ENCODE data around the gene PPP2R3A.
"Not testable (repeated sequence)": the region's sequence is repeated elsewhere in the genome, so short reads cannot be mapped to it uniquely, and the experiment has no call there.

PPP2R3A gene

DNA sequence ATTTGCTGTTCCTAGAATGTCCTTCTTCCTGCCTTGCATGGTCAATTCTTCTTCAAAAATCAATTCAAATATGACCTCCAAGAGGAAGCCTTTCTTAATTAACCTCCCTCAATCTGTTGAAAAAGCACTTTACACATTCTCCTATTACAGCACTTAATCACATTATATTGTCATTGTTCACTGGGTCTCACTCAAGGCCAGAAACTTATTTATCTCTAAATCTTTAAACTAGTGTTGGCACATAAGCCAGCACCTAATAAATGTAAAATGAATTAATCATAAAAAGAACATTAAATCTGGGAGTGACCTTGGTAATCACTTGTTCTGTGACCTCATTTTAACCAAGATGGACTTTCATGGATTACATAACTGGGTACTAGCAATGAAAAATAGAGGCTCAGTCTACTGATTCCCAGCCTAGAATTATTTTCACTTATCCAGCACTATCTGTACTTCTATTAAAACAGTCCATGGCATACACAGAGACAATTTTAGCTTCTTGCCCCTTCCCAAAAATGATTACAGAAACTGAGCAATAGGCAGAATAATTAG, 208.5 kb downstream of the PPP2R3A start:
- DNase-seq (ENCODE audit: insufficient read length) (no peak), FAIRE-seq (no peak)
- no peak for TF ChIP-seq TAF1 (IDR thresholded peaks at IDR 0.05; ENCODE audit: borderline replicate concordance, low read depth, low read length)
- no peak for TF ChIP-seq POLR2AphosphoS5 (IDR thresholded peaks at IDR 0.05; ENCODE audit: low read depth, low read length)
- no peak for TF ChIP-seq POLR2A (IDR thresholded peaks at IDR 0.05; ENCODE audit: low read depth, low read length)

DNA sequence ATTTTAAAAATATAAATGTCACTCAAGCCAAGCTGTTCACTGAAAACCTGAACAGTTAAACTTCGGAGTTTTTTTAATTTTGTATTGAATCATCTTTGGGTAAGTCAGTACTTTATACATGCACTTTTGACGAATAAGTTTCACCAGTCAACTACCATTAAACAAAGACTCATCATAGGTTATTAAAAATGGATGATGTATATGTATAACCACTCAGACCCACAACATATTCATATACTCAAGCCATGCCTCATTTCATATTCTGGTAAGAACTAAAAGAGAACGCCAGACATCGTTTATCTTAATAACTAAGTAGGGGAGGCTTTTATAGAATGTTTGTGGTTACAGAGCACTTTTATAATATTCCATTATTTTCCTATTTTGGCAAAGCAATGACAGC, 212.3 kb downstream of the PPP2R3A start:
- DNase-seq (ENCODE audit: insufficient read length) (no peak), FAIRE-seq (no peak)
- TF ChIP-seq POLR2AphosphoS5 (IDR thresholded peaks at IDR 0.05; ENCODE audit: low read depth, low read length) (no peak), TAF1 (IDR thresholded peaks at IDR 0.05; ENCODE audit: borderline replicate concordance, low read depth, low read length) (no peak), POLR2A (IDR thresholded peaks at IDR 0.05; ENCODE audit: low read depth, low read length) (no peak)

DNA sequence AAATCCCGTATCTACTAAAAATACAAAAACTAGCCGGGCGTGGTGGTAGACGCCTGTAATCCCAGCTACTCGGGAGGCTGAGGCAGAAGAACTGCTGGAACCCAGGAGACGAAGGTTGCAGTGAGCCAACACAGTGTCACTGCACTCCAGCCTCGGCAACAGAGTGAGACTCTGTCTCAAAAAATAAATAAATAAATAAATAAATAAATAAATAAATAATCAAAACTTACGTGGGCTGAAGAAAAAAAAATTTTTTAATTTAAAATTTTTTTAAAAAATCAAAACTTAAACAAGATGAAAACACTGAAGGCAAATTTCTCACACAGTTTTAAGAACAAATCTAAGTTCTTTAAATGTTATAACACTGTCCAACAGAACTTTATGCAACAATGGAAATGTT, 216.2 kb downstream of the PPP2R3A start:
- no peak for DNase-seq (ENCODE audit: insufficient read length)
- no peak for TF ChIP-seq POLR2AphosphoS5 (IDR thresholded peaks at IDR 0.05; ENCODE audit: low read depth, low read length)
- TF ChIP-seq TAF1 (IDR thresholded peaks at IDR 0.05; ENCODE audit: borderline replicate concordance, low read depth, low read length), result no peak
- no peak for TF ChIP-seq POLR2A (IDR thresholded peaks at IDR 0.05; ENCODE audit: low read depth, low read length)
- FAIRE-seq, result no peak

DNA sequence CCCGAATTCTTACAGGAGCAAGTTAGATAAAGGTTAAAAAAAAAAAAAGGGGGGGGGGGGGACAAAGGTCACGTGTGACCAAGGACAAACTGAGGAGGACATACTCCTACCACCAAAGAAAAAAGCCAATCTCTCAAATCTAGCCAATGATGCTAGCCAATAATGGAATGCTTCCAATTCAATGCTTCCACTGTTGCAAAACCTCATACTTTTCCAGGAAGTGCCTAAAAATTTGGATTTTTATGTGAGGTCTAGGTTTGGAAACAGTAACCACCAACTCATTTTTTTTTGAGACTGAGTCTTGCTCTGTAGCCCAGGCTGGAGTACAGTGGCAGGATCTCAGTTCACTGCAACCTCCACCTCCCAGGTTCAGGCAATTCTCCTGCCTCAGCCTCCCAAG, 219.2 kb downstream of the PPP2R3A start:
- FAIRE-seq (no peak), DNase-seq (ENCODE audit: insufficient read length) (no peak)
- TF ChIP-seq POLR2A (IDR thresholded peaks at IDR 0.05; ENCODE audit: low read depth, low read length) (no peak), TAF1 (IDR thresholded peaks at IDR 0.05; ENCODE audit: borderline replicate concordance, low read depth, low read length) (no peak), POLR2AphosphoS5 (IDR thresholded peaks at IDR 0.05; ENCODE audit: low read depth, low read length) (no peak)

DNA sequence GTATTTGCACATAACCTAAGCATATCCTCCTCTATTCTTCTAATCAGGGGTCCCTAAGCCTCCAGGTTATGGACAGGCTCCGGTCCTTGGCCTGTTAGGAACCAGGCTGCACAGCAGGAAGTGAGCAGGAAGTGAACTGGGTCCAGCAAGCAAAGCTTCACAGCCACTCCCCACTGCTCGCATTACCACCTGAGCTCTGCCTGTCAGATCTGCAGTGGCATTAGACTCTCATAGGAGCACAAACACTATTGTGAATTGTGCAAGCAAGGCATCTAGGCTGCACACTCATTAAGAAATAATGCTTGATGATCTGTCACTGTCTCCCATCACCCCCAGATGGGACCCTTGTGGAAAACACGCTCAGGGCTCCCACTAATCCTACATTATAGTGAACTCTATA, 220.8 kb downstream of the PPP2R3A start:
- no peak for TF ChIP-seq POLR2AphosphoS5 (IDR thresholded peaks at IDR 0.05; ENCODE audit: low read depth, low read length)
- no peak for TF ChIP-seq TAF1 (IDR thresholded peaks at IDR 0.05; ENCODE audit: borderline replicate concordance, low read depth, low read length)
- TF ChIP-seq POLR2A (IDR thresholded peaks at IDR 0.05; ENCODE audit: low read depth, low read length), result no peak
- FAIRE-seq (no peak), DNase-seq (ENCODE audit: insufficient read length) (no peak)

DNA sequence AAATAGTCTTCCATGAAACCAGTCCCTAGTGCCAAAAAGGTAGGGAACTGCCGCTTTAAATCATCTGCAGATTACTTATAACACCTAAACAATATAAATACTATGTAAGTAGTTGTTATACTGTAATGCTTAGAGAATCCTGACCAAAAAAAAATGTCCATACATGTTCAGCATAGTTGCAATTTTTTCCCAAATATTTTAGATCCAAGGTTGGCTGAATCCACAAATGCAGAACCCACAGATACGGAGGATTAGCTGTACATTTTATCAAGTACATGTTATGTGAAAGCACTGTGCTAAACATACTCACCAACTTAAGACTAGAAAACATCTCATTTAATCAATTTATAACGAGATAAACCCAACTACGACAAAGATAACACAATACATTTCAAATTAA, 221.3 kb downstream of the PPP2R3A start:
- TF ChIP-seq TAF1 (IDR thresholded peaks at IDR 0.05; ENCODE audit: borderline replicate concordance, low read depth, low read length) (no peak), POLR2A (IDR thresholded peaks at IDR 0.05; ENCODE audit: low read depth, low read length) (no peak), POLR2AphosphoS5 (IDR thresholded peaks at IDR 0.05; ENCODE audit: low read depth, low read length) (no peak)
- FAIRE-seq (no peak), DNase-seq (ENCODE audit: insufficient read length) (no peak)

DNA sequence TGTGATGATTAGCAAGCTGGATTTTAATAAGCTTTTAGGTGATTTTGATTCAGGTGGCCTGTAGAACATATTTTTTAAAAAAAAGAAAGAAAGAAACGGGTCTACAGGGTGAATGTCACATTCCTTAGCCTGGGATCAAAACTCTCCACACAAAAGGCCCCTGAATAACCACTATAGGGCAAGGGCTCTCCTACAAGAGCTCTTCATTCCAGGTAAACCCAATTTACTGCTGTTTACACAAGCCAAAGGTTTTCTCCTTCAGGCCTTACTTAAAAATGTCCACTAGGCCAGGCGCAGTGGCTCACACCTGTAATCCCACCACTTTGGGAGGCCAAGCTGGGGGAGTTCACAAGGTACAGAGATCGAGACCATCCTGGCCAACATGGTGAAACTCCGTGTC, 222.3 kb downstream of the PPP2R3A start:
- FAIRE-seq (no peak), DNase-seq (ENCODE audit: insufficient read length) (no peak)
- no peak for TF ChIP-seq POLR2A (IDR thresholded peaks at IDR 0.05; ENCODE audit: low read depth, low read length)
- TF ChIP-seq POLR2AphosphoS5 (IDR thresholded peaks at IDR 0.05; ENCODE audit: low read depth, low read length), result no peak
- TF ChIP-seq TAF1 (IDR thresholded peaks at IDR 0.05; ENCODE audit: borderline replicate concordance, low read depth, low read length), result no peak

DNA sequence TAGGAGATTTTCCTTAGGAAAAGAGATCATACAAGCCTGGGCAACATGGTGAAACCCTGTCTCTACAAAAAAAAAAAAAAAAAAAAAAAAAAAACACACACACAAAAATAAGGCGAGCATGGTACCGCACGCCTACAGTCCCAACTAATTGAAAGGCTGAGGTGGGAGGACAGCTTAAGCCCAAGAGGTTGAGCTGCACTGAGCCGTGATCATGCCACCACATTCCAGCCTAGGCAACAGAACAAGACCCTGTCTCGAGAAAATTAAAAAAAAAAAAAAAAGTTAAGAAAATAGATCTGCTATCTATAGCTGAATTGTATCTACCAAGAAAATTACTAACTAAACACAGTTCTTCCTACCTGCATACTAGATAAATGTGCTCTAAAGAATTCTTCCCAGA, 223.5 kb downstream of the PPP2R3A start:
- no peak for TF ChIP-seq TAF1 (IDR thresholded peaks at IDR 0.05; ENCODE audit: borderline replicate concordance, low read depth, low read length)
- TF ChIP-seq POLR2A (IDR thresholded peaks at IDR 0.05; ENCODE audit: low read depth, low read length), result no peak
- no peak for TF ChIP-seq POLR2AphosphoS5 (IDR thresholded peaks at IDR 0.05; ENCODE audit: low read depth, low read length)
- DNase-seq (ENCODE audit: insufficient read length), result no peak
- FAIRE-seq, result no peak

DNA sequence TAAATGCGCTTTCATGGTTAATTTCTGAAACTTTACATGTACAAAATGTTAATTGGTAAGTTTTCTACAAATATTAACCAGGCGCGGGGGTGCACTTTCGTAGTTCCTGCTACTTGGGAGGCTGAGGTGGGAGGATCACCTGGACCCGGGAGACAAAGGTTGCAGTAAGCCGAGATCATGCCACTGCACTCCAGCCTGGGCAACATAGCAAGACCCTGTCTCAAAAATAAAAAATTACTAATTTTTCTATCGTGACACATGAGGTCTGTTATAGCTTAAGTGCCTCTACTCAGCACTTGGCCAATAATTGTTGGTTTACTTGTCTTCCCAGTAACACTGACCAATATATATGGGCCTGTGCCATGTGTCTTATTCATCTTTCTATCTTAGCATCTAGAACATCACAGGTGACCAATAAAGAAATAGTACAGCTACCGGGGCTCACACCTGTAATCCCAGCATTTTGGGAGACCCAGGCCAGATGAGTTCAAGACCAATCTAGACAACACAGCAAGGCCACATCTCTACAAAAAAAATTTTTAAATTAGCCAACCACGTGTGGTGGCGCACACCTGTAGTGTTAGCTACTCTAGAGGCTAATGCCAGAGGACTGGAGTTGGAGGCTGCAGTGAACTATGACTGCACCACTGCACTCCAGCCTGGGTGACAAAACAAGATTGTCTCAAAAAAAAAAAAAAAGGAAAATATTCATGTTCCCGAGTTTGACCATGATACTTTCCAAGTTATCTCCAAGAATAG, 224.5 kb downstream of the PPP2R3A start:
- no peak for FAIRE-seq
- TF ChIP-seq POLR2AphosphoS5 (IDR thresholded peaks at IDR 0.05; ENCODE audit: low read depth, low read length), result no peak

DNA sequence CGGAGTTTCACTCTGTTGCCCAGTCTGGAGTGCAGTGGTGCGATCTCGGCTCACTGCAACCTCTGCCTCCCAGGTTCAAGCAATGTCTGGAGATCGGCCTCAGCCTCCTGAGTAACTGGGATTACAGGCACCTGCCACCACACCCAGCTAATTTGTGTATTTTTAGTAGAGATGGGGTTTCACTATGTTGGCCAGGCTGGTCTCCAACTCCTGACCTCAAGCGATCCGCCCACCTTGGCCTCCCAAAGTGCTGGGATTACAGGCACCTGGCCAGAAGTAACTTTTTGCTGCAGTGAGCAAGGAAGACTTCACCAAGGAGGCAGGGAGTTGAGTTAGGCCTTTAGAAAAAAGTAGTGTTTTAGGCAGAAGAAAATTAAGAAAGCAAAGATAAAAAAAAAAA, 226.7 kb downstream of the PPP2R3A start:
- not testable (repeated sequence) for DNase-seq (ENCODE audit: insufficient read length); FAIRE-seq

More for the DNA sequence above, 224.5 kb downstream of the PPP2R3A start:
- DNase-seq (ENCODE audit: insufficient read length), result no peak

DNA sequence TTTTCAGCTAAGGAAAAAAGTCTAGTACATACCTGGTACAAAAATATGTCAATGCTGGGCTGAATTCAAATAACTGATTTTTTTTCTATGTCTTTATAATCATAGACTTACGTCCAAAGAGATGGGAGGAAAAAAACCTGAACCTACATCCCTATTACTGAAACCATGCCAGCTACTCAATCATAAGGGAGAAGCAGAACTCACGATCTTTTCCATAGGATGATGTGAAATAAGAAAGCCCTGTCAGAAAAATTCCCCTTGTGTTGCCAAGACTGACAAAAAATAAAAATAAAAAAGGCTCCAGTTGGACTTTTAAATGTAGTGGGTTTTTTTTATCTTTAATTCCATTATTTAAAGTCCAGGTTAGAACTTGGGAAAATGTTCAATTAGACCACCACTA, 227.3 kb downstream of the PPP2R3A start:
- FAIRE-seq, result no peak
- no peak for DNase-seq (ENCODE audit: insufficient read length)
- TF ChIP-seq POLR2A (IDR thresholded peaks at IDR 0.05; ENCODE audit: low read depth, low read length) (no peak), TAF1 (IDR thresholded peaks at IDR 0.05; ENCODE audit: borderline replicate concordance, low read depth, low read length) (no peak), POLR2AphosphoS5 (IDR thresholded peaks at IDR 0.05; ENCODE audit: low read depth, low read length) (no peak)

DNA sequence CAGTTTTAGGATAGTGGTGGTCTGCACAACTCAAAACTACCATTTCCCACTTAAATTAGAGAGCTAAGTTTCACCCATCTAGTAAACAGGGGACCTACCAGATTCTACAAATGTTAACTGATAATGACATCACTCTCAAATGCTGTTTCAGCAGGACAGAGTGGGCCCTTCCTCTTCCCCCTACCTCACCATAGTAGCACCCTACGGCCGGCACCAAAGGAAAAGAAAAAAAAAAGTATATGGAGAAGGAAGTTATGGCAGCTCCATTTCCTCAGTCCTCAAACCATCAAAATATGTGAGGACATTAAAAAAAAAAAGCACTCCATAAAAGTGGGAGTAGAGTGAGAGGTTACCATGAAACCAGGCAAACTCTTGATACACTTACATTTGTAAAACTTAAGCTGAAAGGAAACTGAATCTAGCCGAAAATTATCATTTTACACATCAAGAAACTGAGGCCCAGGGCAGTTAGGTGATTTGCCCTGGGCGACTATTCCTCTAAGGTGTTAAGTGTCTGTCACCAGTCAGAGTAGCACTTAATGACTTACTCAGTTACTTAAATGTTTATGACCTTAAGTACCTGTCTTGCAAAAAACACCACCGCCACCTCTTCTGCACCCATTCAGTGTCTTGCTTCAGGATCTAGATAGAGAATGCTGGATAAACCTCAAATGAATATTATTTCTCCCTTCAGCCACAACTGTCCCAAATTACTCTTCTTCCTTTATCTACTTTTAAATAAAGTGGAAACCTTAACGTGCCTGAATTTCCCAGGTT, 227.9 kb downstream of the PPP2R3A start:
- FAIRE-seq (peak; percentile 36), DNase-seq (ENCODE audit: insufficient read length) (no peak)
- TF ChIP-seq POLR2A (IDR thresholded peaks at IDR 0.05; ENCODE audit: low read depth, low read length), result no peak
- no peak for TF ChIP-seq TAF1 (IDR thresholded peaks at IDR 0.05; ENCODE audit: borderline replicate concordance, low read depth, low read length)
- TF ChIP-seq POLR2AphosphoS5 (IDR thresholded peaks at IDR 0.05; ENCODE audit: low read depth, low read length), result no peak

Measured in GM12892 (cell line).